Brain microvascular endothelial cell (primary cell): ENCODE results near the gene PPP1R12A.

Experiments
- DNase-seq: peaks from one replicate; pipeline ENCODE4 v3.0.0-alpha.2; 2020
- H3K27ac ChIP-seq: fragments of 250-450 bp; sonication (Bioruptor Pico); 2 replicates; pipeline ENCODE4 v1.5.1; 2020; ENCODE audit warnings: mild to moderate bottlenecking, moderate library complexity
- H3K27me3 ChIP-seq: fragments of 250-450 bp; sonication (Bioruptor Pico); replicated peaks from 2 replicates; pipeline ENCODE4 v1.5.1; 2020; ENCODE audit warnings: mild to moderate bottlenecking
- H3K36me3 ChIP-seq: fragments of 250-450 bp; sonication (Bioruptor Pico); replicated peaks from 2 replicates; pipeline ENCODE4 v1.5.1; 2020; ENCODE audit warnings: mild to moderate bottlenecking
- H3K4me3 ChIP-seq: 2 replicates; pipeline ENCODE4 v1.5.1; 2011; ENCODE audit warnings: low read depth, mild to moderate bottlenecking, control low read depth, low read length, moderate library complexity
- CTCF ChIP-seq: IDR thresholded peaks from 2 replicates; pipeline ENCODE4 v1.5.1; 2011; ENCODE audit warnings: low read depth, mild to moderate bottlenecking, moderate library complexity, low read length, control low read depth, inconsistent platforms; ENCODE audit errors: missing control alignments
- in situ Hi-C: cut with HindIII; loops from 2 replicates; pipeline ENCODE4 v1.10.0; 2017; ENCODE audit warnings: low sequenced_read_pairs, low pct_ligation_motif_present

Gene PPP1R12A

GRCh38 chr12:79873201-79873600 is 61.7 kb downstream of the PPP1R12A start:
- DNase-seq = no peak
- in situ Hi-C loops = no loop called here

DNA sequence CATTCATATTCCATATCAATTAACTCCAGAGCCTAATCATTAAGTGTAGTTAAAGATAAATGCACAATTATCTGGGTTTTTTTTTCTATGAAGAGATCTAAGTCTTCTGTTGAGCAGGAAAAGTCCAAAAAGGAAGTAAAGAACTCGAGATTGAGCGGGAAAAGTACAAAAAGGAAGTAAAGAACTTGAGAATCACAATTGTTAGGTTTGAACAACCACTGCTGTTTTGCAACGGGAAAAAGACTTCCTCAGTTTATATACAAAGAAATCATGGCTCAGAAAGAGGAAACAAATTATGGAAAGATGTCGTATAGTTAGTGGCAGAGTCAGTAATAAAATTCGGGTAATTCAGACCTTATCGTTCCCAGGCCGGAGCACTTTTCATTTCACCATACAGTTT is 63.3 kb downstream of the PPP1R12A start:
- in situ Hi-C loops = no loop called here
- Histone ChIP-seq H3K27me3 (no peaks in the 10 kb centered on the region), H3K4me3 (no peak overlapping the region), H3K36me3 (peaks cover 6% of the 10 kb centered on the region), H3K27ac (no peak overlapping the region)
- no peak for TF ChIP-seq CTCF
- no peak for DNase-seq

More at GRCh38 chr12:79873201-79873600, 61.7 kb downstream of the PPP1R12A start:
- TF ChIP-seq CTCF = no peak
- H3K27me3 ChIP-seq = no peaks in the 10 kb centered on the region
- no peak overlapping the region for H3K27ac ChIP-seq
- H3K36me3 ChIP-seq = peaks cover under 1% of the 10 kb centered on the region
- no peak overlapping the region for H3K4me3 ChIP-seq

DNA sequence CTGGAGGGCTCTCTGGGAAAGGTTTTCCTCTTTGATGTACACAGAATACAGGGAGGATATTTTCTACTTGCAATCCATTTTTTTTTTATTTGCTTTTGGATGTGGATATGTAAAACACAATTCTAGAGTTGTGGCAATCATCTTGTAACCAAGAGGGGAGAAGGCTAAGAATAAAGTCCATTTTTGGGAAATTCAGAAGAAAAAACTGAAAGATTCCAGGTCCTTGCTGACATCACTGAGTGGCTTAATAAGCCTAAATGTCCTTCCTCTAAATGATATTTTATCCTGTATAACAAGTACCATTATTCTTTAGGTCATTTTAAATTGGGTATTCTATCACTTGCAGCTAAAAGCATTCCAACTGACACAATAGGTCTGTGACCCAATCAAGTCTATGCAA is 64.0 kb downstream of the PPP1R12A start:
- in situ Hi-C loops = no loop called here
- no peaks in the 10 kb centered on the region for H3K27me3 ChIP-seq
- H3K4me3 ChIP-seq = no peak overlapping the region
- DNase-seq = no peak
- H3K36me3 ChIP-seq = peaks cover 6% of the 10 kb centered on the region
- H3K27ac ChIP-seq = no peak overlapping the region
- no peak for TF ChIP-seq CTCF

- no peak for DNase-seq
- Histone ChIP-seq H3K27me3 (no peaks in the 10 kb centered on the region), H3K27ac (no peak overlapping the region), H3K4me3 (no peak overlapping the region), H3K36me3 (no peaks in the 10 kb centered on the region)
- in situ Hi-C loops = no loop called here
- no peak for TF ChIP-seq CTCF
These were observed 75.3 kb downstream of the PPP1R12A start for GRCh38 chr12:79859646-79860045.

DNA sequence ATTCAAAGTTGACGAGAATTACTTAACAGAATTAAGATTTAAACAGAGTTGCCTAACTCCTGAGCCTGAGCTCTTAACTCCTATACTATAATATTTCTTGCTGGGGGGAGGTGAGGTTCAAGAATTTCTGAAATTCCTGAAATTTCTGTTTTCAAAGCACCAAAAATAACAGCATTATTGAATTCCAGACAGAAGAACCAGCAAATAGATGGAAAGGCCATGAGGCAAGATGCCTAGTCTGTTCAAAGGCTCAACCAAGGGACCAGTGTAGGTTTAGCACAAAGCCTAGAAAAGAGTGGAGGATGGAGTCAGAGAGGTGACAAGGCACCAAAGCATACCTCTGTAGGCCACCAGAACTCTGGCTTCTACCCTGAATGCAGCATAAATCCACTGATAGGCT is 76.4 kb downstream of the PPP1R12A start:
- in situ Hi-C loops = no loop called here
- no peak overlapping the region for H3K27ac ChIP-seq

More for the DNA sequence above, 76.4 kb downstream of the PPP1R12A start:
- H3K36me3 ChIP-seq = no peaks in the 10 kb centered on the region
- DNase-seq = no peak
- H3K27me3 ChIP-seq = no peaks in the 10 kb centered on the region
- no peak for TF ChIP-seq CTCF
- no peak overlapping the region for H3K4me3 ChIP-seq
